ENCODE measurements around the gene FBXO8.

- TF ChIP-seq CTCF (IDR thresholded peaks at IDR 0.05) (no peak), POLR2A (IDR thresholded peaks at IDR 0.05) (no peak)
Measured at GRCh38 chr4:174198828-174199227, 84.6 kb downstream of the FBXO8 start.
